ENCODE data around the gene DNM3.

DNA sequence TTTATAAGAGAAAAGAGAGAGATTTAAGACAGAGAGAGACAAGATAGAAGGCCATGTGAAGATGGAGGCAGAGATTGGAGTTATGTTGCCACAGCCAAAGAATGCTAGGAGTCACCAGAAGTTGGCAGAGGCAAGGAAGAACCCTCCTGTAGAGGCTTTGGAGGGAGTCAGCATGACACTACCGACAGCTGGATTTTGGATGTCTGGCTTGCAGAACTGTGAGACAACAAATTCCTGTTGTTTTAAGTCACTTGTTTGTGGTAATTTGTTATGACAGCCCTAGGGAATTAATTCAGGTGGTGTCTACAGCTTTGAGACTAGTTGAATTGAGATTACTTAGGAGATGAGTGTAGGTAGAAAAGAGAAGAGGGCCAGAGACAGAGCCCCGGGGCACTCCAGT is 158.5 kb downstream of the DNM3 start:
- TF ChIP-seq CTCF (IDR thresholded peaks at IDR 0.05; ENCODE audit: low read depth, low read length) = no peak
- no peak for TF ChIP-seq POLR2A (IDR thresholded peaks at IDR 0.05; ENCODE audit: extremely low read depth, insufficient read length)
- TF ChIP-seq MYC (IDR thresholded peaks at IDR 0.05; ENCODE audit: low read depth, low read length) = no peak
- TF ChIP-seq MAX (IDR thresholded peaks at IDR 0.05; ENCODE audit: low read depth, low read length) = no peak
